ENCODE measurements around the gene TFAP2D. TPM values are rescaled to one million over a fixed set of nuclear protein-coding genes. Genes with fewer than 3 reads are reported as not detected.

The TFAP2D gene
- total and polyA plus RNA-seq, 2 experiments from 2014 or later = not detected

GRCh38 chr6:50742161-50742560 lies 28.8 kb downstream of the TFAP2D start:
- no peaks in the 10 kb centered on the region for H4K20me1 ChIP-seq (replicated peaks; ENCODE audit: insufficient read depth)
- no peak overlapping the region for H3K27ac ChIP-seq (ENCODE audit: low read depth)
- Mint-ChIP-seq H3K27me3 (ENCODE audit: insufficient read depth, low read depth, poor library complexity) (no peaks in the 10 kb centered on the region), H3K4me1 (peaks cover 3% of the 10 kb centered on the region; the same call in 2 of the 3 replicates), H3K27ac (no peak overlapping the region), H3K4me3 (no peak overlapping the region), H3K9me3 (no peaks in the 10 kb centered on the region), H3K36me3 (ENCODE audit: low read depth) (no peaks in the 10 kb centered on the region)
- H3F3A ChIP-seq (replicated peaks; ENCODE audit: low read depth) = no peaks in the 10 kb centered on the region
- no peaks in the 10 kb centered on the region for H3K9me2 ChIP-seq (ENCODE audit: insufficient read depth)
- ATAC-seq (no peak), DNase-seq (ENCODE audit: low spot score) (no peak)
- H3K4me1 ChIP-seq (ENCODE audit: insufficient read depth) = no peaks in the 10 kb centered on the region
- TF ChIP-seq STAT1 (IDR thresholded peaks at IDR 0.05; ENCODE audit: unreplicated experiment) = no peak
- TF ChIP-seq CREB1 (CRISPR knock-in tag; IDR thresholded peaks at IDR 0.05; ENCODE audit: low read depth) = no peak
- TF ChIP-seq REST (IDR thresholded peaks at IDR 0.05; ENCODE audit: unreplicated experiment) = no peak
- no peak for TF ChIP-seq EZH2 (IDR thresholded peaks at IDR 0.05; ENCODE audit: low read depth, unreplicated experiment)
- no peak for TF ChIP-seq ZNF114 (CRISPR knock-in tag; IDR thresholded peaks at IDR 0.05)
- no peak for TF ChIP-seq NANOG (IDR thresholded peaks at IDR 0.05; ENCODE audit: borderline replicate concordance)
- no peak for TF ChIP-seq EZH2phosphoT487 (IDR thresholded peaks at IDR 0.05; ENCODE audit: unreplicated experiment)
- no peak for TF ChIP-seq JUNB (IDR thresholded peaks at IDR 0.05; ENCODE audit: unreplicated experiment)
- TF ChIP-seq CTCF (conservative IDR thresholded peaks at IDR 0.05; ENCODE audit: low read depth in 2 of 2) = no peak
- TF ChIP-seq POLR2AphosphoS5 (IDR thresholded peaks at IDR 0.05; ENCODE audit: low read depth) = no peak
- no peak for TF ChIP-seq ZNF331 (CRISPR knock-in tag; IDR thresholded peaks at IDR 0.05; ENCODE audit: low read depth)
- TF ChIP-seq, protein P1, sequence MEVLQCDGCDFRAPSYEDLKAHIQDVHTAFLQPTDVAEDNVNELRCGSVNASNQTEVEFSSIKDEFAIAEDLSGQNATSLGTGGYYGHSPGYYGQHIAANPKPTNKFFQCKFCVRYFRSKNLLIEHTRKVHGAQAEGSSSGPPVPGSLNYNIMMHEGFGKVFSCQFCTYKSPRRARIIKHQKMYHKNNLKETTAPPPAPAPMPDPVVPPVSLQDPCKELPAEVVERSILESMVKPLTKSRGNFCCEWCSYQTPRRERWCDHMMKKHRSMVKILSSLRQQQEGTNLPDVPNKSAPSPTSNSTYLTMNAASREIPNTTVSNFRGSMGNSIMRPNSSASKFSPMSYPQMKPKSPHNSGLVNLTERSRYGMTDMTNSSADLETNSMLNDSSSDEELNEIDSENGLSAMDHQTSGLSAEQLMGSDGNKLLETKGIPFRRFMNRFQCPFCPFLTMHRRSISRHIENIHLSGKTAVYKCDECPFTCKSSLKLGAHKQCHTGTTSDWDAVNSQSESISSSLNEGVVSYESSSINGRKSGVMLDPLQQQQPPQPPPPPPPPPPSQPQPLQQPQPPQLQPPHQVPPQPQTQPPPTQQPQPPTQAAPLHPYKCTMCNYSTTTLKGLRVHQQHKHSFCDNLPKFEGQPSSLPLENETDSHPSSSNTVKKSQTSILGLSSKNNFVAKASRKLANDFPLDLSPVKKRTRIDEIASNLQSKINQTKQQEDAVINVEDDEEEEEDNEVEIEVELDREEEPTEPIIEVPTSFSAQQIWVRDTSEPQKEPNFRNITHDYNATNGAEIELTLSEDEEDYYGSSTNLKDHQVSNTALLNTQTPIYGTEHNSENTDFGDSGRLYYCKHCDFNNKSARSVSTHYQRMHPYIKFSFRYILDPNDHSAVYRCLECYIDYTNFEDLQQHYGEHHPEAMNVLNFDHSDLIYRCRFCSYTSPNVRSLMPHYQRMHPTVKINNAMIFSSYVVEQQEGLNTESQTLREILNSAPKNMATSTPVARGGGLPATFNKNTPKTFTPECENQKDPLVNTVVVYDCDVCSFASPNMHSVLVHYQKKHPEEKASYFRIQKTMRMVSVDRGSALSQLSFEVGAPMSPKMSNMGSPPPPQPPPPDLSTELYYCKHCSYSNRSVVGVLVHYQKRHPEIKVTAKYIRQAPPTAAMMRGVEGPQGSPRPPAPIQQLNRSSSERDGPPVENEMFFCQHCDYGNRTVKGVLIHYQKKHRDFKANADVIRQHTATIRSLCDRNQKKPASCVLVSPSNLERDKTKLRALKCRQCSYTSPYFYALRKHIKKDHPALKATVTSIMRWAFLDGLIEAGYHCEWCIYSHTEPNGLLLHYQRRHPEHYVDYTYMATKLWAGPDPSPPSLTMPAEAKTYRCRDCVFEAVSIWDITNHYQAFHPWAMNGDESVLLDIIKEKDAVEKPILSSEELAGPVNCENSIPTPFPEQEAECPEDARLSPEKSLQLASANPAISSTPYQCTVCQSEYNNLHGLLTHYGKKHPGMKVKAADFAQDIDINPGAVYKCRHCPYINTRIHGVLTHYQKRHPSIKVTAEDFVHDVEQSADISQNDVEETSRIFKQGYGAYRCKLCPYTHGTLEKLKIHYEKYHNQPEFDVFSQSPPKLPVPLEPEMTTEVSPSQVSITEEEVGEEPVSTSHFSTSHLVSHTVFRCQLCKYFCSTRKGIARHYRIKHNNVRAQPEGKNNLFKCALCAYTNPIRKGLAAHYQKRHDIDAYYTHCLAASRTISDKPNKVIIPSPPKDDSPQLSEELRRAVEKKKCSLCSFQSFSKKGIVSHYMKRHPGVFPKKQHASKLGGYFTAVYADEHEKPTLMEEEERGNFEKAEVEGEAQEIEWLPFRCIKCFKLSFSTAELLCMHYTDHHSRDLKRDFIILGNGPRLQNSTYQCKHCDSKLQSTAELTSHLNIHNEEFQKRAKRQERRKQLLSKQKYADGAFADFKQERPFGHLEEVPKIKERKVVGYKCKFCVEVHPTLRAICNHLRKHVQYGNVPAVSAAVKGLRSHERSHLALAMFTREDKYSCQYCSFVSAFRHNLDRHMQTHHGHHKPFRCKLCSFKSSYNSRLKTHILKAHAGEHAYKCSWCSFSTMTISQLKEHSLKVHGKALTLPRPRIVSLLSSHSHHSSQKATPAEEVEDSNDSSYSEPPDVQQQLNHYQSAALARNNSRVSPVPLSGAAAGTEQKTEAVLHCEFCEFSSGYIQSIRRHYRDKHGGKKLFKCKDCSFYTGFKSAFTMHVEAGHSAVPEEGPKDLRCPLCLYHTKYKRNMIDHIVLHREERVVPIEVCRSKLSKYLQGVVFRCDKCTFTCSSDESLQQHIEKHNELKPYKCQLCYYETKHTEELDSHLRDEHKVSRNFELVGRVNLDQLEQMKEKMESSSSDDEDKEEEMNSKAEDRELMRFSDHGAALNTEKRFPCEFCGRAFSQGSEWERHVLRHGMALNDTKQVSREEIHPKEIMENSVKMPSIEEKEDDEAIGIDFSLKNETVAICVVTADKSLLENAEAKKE (CRISPR knock-in tag; IDR thresholded peaks at IDR 0.05) = no peak
- no peak for TF ChIP-seq ETS1 (IDR thresholded peaks at IDR 0.05)
- no peak overlapping the region for H2AFZ ChIP-seq
- no peaks in the 10 kb centered on the region for H3K79me2 ChIP-seq (replicated peaks; ENCODE audit: insufficient read depth)
- no peaks in the 10 kb centered on the region for H3K27me3 ChIP-seq (ENCODE audit: insufficient read depth)
- H3K4me2 ChIP-seq = no peak overlapping the region
- H3K4me3 ChIP-seq = no peak overlapping the region
- H3K36me3 ChIP-seq (ENCODE audit: insufficient read depth) = no peaks in the 10 kb centered on the region

Data from GM23338 (cell line).